WTC11 (cell line): ENCODE data around the gene CARMIL1. TPM values are rescaled to one million over a fixed set of nuclear protein-coding genes. Genes with fewer than 3 reads are reported as not detected.

Source experiments
- ATAC-seq: fragments of 200-7000 bp; cut with Tn5 transposase; 2 replicates; pipeline ENCODE4 v1.10.0; 2021; ENCODE audit warnings: mild to moderate bottlenecking, moderate library complexity
- CTCF ChIA-PET: fragments of 300-600 bp; sonication (Branson Sonifier 250); formaldehyde crosslinking; loops from one replicate; lab custom pipeline; 2021; ENCODE audit warnings: antibody characterized with exemption; lab: Charles Lee
- POLR2A ChIA-PET: fragments of 350-600 bp; sonication (Branson Sonifier 250); formaldehyde crosslinking; loops from one replicate; lab custom pipeline; 2021; ENCODE audit warnings: antibody characterized with exemption; lab: Charles Lee
- DNase-seq: peaks from one replicate; pipeline ENCODE4 v3.0.0; 2021; ENCODE audit warnings: low spot score
- H3K27ac Mint-ChIP-seq: 2 replicates; pipeline ENCODE4 v1.8.0; 2021; ENCODE audit warnings: mixed read lengths
- H3K27me3 Mint-ChIP-seq: 2 replicates; pipeline ENCODE4 v1.8.0; 2021; ENCODE audit warnings: low read depth, mild to moderate bottlenecking, moderate library complexity, mixed read lengths
- H3K36me3 Mint-ChIP-seq: 2 replicates; pipeline ENCODE4 v1.8.0; 2021; ENCODE audit warnings: mixed read lengths
- H3K4me1 Mint-ChIP-seq: 2 replicates; pipeline ENCODE4 v1.8.0; 2022; ENCODE audit warnings: mixed read lengths
- H3K4me3 Mint-ChIP-seq: 2 replicates; pipeline ENCODE4 v1.8.0; 2021; ENCODE audit warnings: mild to moderate bottlenecking, moderate library complexity, mixed read lengths
- H3K9me3 Mint-ChIP-seq: 2 replicates; pipeline ENCODE4 v1.8.0; 2021; ENCODE audit warnings: mixed read lengths
- CREM ChIP-seq: sonication (generic); formaldehyde crosslinking; IDR thresholded peaks from 2 replicates; pipeline ENCODE4 v1.8.1; 2022; ENCODE audit warnings: mild to moderate bottlenecking, missing genetic modification reagents, moderate library complexity
- IRF2 ChIP-seq: sonication (generic); formaldehyde crosslinking; IDR thresholded peaks from 2 replicates; pipeline ENCODE4 v1.8.0; 2022; ENCODE audit warnings: low read depth, missing genetic modification reagents, borderline replicate concordance
- NFE2L1 ChIP-seq: sonication (generic); formaldehyde crosslinking; IDR thresholded peaks from 2 replicates; pipeline ENCODE4 v1.8.1; 2023; ENCODE audit warnings: missing genetic modification reagents
- NFYB ChIP-seq: sonication (generic); formaldehyde crosslinking; conservative IDR thresholded peaks from 2 replicates; pipeline ENCODE4 v1.8.0; 2022; ENCODE audit warnings: low read depth, missing genetic modification reagents
- PRRX2 ChIP-seq: fragments of 250-450 bp; sonication (Bioruptor Pico); IDR thresholded peaks from 2 replicates; pipeline ENCODE4 v1.8.0; 2021; ENCODE audit warnings: mild to moderate bottlenecking
- SOX15 ChIP-seq: fragments of 250-450 bp; sonication (Bioruptor Pico); IDR thresholded peaks from 2 replicates; pipeline ENCODE4 v1.9.0; 2021; ENCODE audit warnings: mild to moderate bottlenecking
- SP1 ChIP-seq: sonication (generic); formaldehyde crosslinking; conservative IDR thresholded peaks from 2 replicates; pipeline ENCODE4 v1.8.1; 2022; ENCODE audit warnings: missing genetic modification reagents
- ZNF121 ChIP-seq: sonication (generic); formaldehyde crosslinking; IDR thresholded peaks from 2 replicates; pipeline ENCODE4 v1.8.0; 2023; ENCODE audit warnings: missing genetic modification reagents
- total RNA-seq: library from RNA; stranded (reverse); gene quantifications from 3 replicates; pipeline ENCODE4 v1.2.3, GENCODE V29; 2021
- TF ChIP-seq, protein P1 (sequence below): sonication (generic); formaldehyde crosslinking; IDR thresholded peaks from 2 replicates; pipeline ENCODE4 v1.8.0; 2022; ENCODE audit warnings: mild to moderate bottlenecking, missing genetic modification reagents
- TF ChIP-seq, protein P2 (sequence below): fragments of 250-450 bp; sonication (Bioruptor Pico); IDR thresholded peaks from 2 replicates; pipeline ENCODE4 v1.9.0; 2021; ENCODE audit warnings: mild to moderate bottlenecking, borderline replicate concordance
- TF ChIP-seq, protein P3 (sequence below): sonication (generic); formaldehyde crosslinking; IDR thresholded peaks from 2 replicates; pipeline ENCODE4 v1.8.0; 2022; ENCODE audit warnings: missing genetic modification reagents
- TF ChIP-seq, protein P4 (sequence below): sonication (generic); formaldehyde crosslinking; IDR thresholded peaks from 2 replicates; pipeline ENCODE4 v1.8.0; 2022; ENCODE audit warnings: mild to moderate bottlenecking, missing genetic modification reagents
- TF ChIP-seq, protein P5 (sequence below): sonication (generic); formaldehyde crosslinking; IDR thresholded peaks from 2 replicates; pipeline ENCODE4 v1.8.1; 2022; ENCODE audit warnings: mild to moderate bottlenecking, missing genetic modification reagents, moderate library complexity, borderline replicate concordance

The CARMIL1 gene
- total RNA-seq, 1 experiment from 2014 or later: 36.2 TPM

DNA sequence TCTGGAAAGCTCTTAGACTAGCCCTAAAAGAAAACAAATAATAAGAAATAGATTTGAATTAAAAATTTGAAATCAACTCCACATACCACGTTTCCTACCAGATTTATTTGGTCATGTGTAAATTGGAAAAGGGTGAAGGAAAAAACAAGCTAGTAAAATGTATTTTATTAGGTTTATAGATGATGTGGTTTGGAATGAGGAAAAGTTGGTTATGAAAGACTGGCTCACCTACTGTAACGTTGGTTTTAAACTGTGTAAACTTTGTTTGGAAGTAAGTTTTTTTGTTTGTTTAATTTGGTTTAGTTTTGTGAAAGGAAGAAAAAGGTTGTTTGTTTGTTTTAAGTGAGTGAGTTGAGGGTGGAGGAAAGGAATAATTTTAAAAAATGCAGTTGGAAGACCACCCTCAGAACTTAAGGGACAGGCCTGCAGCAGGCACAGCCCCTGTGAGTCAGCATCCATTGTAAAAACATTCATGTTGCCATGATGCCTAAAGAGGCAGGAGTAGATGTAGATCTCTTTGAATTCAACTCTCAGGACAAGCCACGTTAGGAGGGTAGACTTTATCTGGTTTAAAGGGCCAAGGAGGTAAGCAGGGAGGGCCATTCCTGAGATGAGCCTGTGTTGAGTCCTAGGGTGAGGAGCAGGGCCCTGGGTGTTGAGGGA is 279.1 kb downstream of the CARMIL1 start:
- H3K4me3 Mint-ChIP-seq: no peak overlapping the region
- H3K9me3 Mint-ChIP-seq: no peaks in the 10 kb centered on the region
- no peak for DNase-seq
- POLR2A ChIA-PET: no interaction called here
- CTCF ChIA-PET: interaction anchor here (3.4 kb wide), 1 partner anchor 335 kb away, joined by 24 read pairs; no protein-coding TSS in a partner anchor
- TF ChIP-seq CREM (CRISPR knock-in tag) (no peak), ZNF121 (CRISPR knock-in tag) (no peak)
- TF ChIP-seq, protein P1, sequence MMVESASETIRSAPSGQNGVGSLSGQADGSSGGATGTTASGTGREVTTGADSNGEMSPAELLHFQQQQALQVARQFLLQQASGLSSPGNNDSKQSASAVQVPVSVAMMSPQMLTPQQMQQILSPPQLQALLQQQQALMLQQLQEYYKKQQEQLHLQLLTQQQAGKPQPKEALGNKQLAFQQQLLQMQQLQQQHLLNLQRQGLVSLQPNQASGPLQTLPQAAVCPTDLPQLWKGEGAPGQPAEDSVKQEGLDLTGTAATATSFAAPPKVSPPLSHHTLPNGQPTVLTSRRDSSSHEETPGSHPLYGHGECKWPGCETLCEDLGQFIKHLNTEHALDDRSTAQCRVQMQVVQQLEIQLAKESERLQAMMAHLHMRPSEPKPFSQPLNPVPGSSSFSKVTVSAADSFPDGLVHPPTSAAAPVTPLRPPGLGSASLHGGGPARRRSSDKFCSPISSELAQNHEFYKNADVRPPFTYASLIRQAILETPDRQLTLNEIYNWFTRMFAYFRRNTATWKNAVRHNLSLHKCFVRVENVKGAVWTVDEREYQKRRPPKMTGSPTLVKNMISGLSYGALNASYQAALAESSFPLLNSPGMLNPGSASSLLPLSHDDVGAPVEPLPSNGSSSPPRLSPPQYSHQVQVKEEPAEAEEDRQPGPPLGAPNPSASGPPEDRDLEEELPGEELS (CRISPR knock-in tag): no peak
- TF ChIP-seq, protein P2, sequence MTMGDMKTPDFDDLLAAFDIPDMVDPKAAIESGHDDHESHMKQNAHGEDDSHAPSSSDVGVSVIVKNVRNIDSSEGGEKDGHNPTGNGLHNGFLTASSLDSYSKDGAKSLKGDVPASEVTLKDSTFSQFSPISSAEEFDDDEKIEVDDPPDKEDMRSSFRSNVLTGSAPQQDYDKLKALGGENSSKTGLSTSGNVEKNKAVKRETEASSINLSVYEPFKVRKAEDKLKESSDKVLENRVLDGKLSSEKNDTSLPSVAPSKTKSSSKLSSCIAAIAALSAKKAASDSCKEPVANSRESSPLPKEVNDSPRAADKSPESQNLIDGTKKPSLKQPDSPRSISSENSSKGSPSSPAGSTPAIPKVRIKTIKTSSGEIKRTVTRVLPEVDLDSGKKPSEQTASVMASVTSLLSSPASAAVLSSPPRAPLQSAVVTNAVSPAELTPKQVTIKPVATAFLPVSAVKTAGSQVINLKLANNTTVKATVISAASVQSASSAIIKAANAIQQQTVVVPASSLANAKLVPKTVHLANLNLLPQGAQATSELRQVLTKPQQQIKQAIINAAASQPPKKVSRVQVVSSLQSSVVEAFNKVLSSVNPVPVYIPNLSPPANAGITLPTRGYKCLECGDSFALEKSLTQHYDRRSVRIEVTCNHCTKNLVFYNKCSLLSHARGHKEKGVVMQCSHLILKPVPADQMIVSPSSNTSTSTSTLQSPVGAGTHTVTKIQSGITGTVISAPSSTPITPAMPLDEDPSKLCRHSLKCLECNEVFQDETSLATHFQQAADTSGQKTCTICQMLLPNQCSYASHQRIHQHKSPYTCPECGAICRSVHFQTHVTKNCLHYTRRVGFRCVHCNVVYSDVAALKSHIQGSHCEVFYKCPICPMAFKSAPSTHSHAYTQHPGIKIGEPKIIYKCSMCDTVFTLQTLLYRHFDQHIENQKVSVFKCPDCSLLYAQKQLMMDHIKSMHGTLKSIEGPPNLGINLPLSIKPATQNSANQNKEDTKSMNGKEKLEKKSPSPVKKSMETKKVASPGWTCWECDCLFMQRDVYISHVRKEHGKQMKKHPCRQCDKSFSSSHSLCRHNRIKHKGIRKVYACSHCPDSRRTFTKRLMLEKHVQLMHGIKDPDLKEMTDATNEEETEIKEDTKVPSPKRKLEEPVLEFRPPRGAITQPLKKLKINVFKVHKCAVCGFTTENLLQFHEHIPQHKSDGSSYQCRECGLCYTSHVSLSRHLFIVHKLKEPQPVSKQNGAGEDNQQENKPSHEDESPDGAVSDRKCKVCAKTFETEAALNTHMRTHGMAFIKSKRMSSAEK (CRISPR knock-in tag): no peak
- TF ChIP-seq, protein P3, sequence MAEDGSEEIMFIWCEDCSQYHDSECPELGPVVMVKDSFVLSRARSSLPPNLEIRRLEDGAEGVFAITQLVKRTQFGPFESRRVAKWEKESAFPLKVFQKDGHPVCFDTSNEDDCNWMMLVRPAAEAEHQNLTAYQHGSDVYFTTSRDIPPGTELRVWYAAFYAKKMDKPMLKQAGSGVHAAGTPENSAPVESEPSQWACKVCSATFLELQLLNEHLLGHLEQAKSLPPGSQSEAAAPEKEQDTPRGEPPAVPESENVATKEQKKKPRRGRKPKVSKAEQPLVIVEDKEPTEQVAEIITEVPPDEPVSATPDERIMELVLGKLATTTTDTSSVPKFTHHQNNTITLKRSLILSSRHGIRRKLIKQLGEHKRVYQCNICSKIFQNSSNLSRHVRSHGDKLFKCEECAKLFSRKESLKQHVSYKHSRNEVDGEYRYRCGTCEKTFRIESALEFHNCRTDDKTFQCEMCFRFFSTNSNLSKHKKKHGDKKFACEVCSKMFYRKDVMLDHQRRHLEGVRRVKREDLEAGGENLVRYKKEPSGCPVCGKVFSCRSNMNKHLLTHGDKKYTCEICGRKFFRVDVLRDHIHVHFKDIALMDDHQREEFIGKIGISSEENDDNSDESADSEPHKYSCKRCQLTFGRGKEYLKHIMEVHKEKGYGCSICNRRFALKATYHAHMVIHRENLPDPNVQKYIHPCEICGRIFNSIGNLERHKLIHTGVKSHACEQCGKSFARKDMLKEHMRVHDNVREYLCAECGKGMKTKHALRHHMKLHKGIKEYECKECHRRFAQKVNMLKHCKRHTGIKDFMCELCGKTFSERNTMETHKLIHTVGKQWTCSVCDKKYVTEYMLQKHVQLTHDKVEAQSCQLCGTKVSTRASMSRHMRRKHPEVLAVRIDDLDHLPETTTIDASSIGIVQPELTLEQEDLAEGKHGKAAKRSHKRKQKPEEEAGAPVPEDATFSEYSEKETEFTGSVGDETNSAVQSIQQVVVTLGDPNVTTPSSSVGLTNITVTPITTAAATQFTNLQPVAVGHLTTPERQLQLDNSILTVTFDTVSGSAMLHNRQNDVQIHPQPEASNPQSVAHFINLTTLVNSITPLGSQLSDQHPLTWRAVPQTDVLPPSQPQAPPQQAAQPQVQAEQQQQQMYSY: no peak
- TF ChIP-seq, protein P4, sequence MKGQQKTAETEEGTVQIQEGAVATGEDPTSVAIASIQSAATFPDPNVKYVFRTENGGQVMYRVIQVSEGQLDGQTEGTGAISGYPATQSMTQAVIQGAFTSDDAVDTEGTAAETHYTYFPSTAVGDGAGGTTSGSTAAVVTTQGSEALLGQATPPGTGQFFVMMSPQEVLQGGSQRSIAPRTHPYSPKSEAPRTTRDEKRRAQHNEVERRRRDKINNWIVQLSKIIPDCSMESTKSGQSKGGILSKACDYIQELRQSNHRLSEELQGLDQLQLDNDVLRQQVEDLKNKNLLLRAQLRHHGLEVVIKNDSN: no peak
- H3K36me3 Mint-ChIP-seq: no peaks in the 10 kb centered on the region
- ATAC-seq: no peak
- H3K4me1 Mint-ChIP-seq: peaks cover 7% of the 10 kb centered on the region
- H3K27ac Mint-ChIP-seq: peak overlapping the region; percentile 25; the same call in 1 of the 2 replicates
- H3K27me3 Mint-ChIP-seq: no peaks in the 10 kb centered on the region

DNA sequence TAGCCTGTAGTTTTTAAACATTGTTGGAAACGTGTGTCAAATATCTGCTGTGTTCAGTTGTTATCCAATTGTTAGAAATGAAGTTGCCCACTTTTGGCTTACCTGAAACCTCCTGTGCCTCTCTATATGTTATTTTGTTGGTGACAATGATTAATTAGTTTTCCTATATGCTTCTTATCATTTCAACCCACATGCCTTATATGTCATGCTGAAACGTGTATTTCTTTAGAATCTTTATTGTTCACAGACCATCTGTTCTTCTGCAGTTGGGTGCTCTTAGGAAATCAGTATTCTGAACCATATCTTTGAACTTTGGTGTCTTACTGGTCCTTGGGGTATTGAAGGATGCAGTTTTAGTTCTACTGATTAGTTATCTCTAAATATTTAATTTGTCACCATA is 281.7 kb downstream of the CARMIL1 start:
- POLR2A ChIA-PET: no interaction called here
- Mint-ChIP-seq H3K36me3 (no peaks in the 10 kb centered on the region), H3K27me3 (no peaks in the 10 kb centered on the region), H3K4me1 (peaks cover 7% of the 10 kb centered on the region), H3K9me3 (no peaks in the 10 kb centered on the region), H3K4me3 (no peak overlapping the region), H3K27ac (no peak overlapping the region)
- TF ChIP-seq SP1 (CRISPR knock-in tag): no peak
- no peak for TF ChIP-seq PRRX2 (CRISPR knock-in tag)
- TF ChIP-seq NFE2L1: no peak
- TF ChIP-seq IRF2 (CRISPR knock-in tag): no peak
- TF ChIP-seq SOX15: no peak
- TF ChIP-seq NFYB (CRISPR knock-in tag): no peak
- TF ChIP-seq, protein P5, sequence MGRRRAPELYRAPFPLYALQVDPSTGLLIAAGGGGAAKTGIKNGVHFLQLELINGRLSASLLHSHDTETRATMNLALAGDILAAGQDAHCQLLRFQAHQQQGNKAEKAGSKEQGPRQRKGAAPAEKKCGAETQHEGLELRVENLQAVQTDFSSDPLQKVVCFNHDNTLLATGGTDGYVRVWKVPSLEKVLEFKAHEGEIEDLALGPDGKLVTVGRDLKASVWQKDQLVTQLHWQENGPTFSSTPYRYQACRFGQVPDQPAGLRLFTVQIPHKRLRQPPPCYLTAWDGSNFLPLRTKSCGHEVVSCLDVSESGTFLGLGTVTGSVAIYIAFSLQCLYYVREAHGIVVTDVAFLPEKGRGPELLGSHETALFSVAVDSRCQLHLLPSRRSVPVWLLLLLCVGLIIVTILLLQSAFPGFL (CRISPR knock-in tag): no peak
- no peak for TF ChIP-seq ZNF121 (CRISPR knock-in tag)
- CTCF ChIA-PET: interaction anchor here (0.5 kb wide), 1 partner anchor 296 kb away, joined by 3 read pairs; no protein-coding TSS in a partner anchor
- no peak for ATAC-seq
- DNase-seq: no peak
